ENCODE measurements around the gene MAPT.

Gene MAPT

DNA sequence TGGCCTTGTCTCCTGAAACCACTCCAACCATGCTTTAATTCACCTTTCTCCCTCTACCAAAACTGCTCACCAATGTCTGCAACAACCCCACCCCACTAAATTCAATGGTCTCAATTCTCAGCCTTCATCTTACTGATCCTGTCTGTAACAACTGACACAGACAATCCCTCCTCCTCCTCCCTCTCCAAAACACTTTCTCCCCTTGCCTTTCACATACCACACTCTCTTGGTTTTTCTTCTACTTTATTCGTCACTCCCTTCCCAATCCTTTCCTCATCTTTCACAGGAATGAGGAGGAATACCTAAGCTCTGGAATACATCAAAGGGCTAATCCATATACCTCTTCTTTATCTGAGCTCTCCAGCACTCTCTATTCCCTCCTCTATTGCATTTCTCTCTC, 170.1 kb downstream of the MAPT start:
- no peak for ATAC-seq

GRCh38 chr17:46071796-46072195, 177.4 kb downstream of the MAPT start:
- ATAC-seq, result no peak

- ATAC-seq, result no peak
These were observed 178.6 kb downstream of the MAPT start for GRCh38 chr17:46072998-46073397.

DNA sequence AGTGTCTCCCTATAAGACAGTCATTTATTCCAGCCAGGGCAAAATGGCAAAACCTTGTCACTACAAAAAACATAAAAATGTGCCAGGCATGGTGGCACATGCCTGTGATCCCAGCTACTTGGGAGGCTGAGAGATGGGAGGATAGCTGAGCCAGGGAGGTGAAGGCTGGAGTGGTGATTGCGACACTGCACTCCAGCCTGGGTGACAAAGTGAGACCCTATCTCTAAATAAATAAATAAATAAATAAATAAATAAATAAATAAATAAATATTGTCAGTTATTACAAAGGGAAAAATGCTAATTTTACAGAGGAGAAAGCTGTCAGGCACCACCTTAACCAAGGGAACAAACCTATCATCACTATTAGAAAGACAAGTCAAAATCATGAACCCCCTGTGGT, 180.2 kb downstream of the MAPT start:
- ATAC-seq, result no peak

Measured in activated CD4-positive, CD25-positive, alpha-beta regulatory T cell treated with anti-CD3 and anti-CD28 coated beads, Interleukin-2, amount 50 U/mL, for 24 hours (primary cell).